ENCODE results near the gene ERFE. TPM values are rescaled to one million over a fixed set of nuclear protein-coding genes. Genes with fewer than 3 reads are reported as not detected.

ERFE gene
- total RNA-seq, 1 experiment from 2014 or later, result 10.3 TPM

GRCh38 chr2:238155761-238156694 lies 2.7 kb upstream of the ERFE start:
- Histone ChIP-seq H3K4me1 (ENCODE audit: control insufficient read depth, insufficient read depth, low read length) (peaks cover 7% of the 10 kb centered on the region), H3K27ac (ENCODE audit: low read length) (no peak overlapping the region), H3K9me3 (ENCODE audit: control insufficient read depth, insufficient read depth, low read depth, low read length) (no peaks in the 10 kb centered on the region), H3K4me3 (ENCODE audit: low read depth in 2 of 2, low read length in 2 of 2) (no peak overlapping the region), H3K36me3 (ENCODE audit: control insufficient read depth, insufficient read depth, low read length) (no peaks in the 10 kb centered on the region), H3K27me3 (ENCODE audit: control insufficient read depth, insufficient read depth, low read length) (no peaks in the 10 kb centered on the region)
- DNase-seq (ENCODE audit: low read depth, low spot score) (no peak), ATAC-seq (no peak)
- intact Hi-C loops (cut with micrococcal nuclease; ENCODE audit: unreplicated experiment), result no loop called here
- no TSS peak for BruUV-seq (replicated peaks)
- in situ Hi-C loops (cut with HindIII; ENCODE audit: low pct_unique_long_range_greater_than_20kb, low sequenced_read_pairs), result no loop called here
- TF ChIP-seq SIN3A (IDR thresholded peaks at IDR 0.05; ENCODE audit: borderline replicate concordance, insufficient read depth, low read depth, low read length) (no peak), POLR2AphosphoS5 (IDR thresholded peaks at IDR 0.05; ENCODE audit: low read depth, low read length) (no peak), TCF7L2 (IDR thresholded peaks at IDR 0.05; ENCODE audit: low read depth, low read length) (no peak), CTCF (IDR thresholded peaks at IDR 0.05) (no peak), REST (IDR thresholded peaks at IDR 0.05; ENCODE audit: insufficient read depth in 1 of 2, low read depth in 2 of 2, low read length in 1 of 2) (no peak)
- CTCF ChIA-PET, result interaction anchor here (0.5 kb wide), 1 partner anchor 81 kb away, joined by 3 read pairs; no protein-coding TSS in a partner anchor
- POLR2A ChIA-PET, result no interaction called here

DNA sequence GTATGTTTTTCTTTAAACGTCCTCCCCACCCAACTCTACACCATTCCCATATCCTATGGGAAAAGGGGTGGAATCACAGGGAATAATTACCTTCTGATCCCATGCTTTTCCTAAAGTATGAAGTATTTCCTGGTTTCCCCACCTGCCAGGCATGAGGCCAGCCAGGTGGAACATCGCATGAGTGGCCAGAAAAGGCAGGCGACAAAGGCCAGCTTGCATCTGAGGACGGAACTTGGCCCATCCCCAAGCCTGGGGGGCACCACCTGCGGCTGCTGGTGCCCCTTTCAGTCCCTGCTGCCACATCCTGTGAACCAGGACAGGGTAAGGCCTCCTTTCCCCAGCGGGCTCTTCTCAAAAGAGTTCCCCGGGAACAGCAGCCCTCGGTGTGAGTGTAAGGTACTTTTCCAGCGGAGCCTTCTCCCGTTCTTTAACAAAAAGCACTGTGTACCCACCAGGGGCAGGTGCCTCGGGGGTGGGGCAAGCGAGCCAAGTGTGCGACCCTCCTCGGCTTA lies 1.2 kb upstream of the ERFE start:
- Histone ChIP-seq H3K27ac (ENCODE audit: low read length) (no peak overlapping the region), H3K27me3 (ENCODE audit: control insufficient read depth, insufficient read depth, low read length) (no peaks in the 10 kb centered on the region), H3K9me3 (ENCODE audit: control insufficient read depth, insufficient read depth, low read depth, low read length) (no peaks in the 10 kb centered on the region), H3K4me3 (ENCODE audit: low read depth in 2 of 2, low read length in 2 of 2) (no peak overlapping the region), H3K36me3 (ENCODE audit: control insufficient read depth, insufficient read depth, low read length) (no peaks in the 10 kb centered on the region), H3K4me1 (ENCODE audit: control insufficient read depth, insufficient read depth, low read length) (peaks cover 7% of the 10 kb centered on the region)
- TF ChIP-seq CTCF (IDR thresholded peaks at IDR 0.05), result no peak
- ATAC-seq, result no peak
- in situ Hi-C loops (cut with HindIII; ENCODE audit: low pct_unique_long_range_greater_than_20kb, low sequenced_read_pairs) (no loop called here), intact Hi-C loops (cut with micrococcal nuclease; ENCODE audit: unreplicated experiment) (no loop called here)
- ChIA-PET POLR2A (no interaction called here), CTCF (no interaction called here)
- BruUV-seq (replicated peaks), result no TSS peak
- DNase-seq (ENCODE audit: low read depth, low spot score), result no peak
